ENCODE measurements around the gene SERPINB13. TPM values are rescaled to one million over a fixed set of nuclear protein-coding genes. Genes with fewer than 3 reads are reported as not detected.

SERPINB13 gene
- not detected in 2 replicates for total RNA-seq (2014; rRNA removed; shearing (Covaris generic))
- polyA plus RNA-seq (2014; cell fraction: nucleus; rRNA removed): not detected in 2 replicates

GRCh38 chr18:63586966-63587365, at the start of gene SERPINB13:
Gene SERPINB13, plus strand, starts transcription at chr18:63587343. Its CDS starts 1,325 bp downstream, at chr18:63588668.
- no peak for DNase-seq (ENCODE audit: extremely low read depth, low read depth)

- DNase-seq (ENCODE audit: extremely low read depth, low read depth): no peak
Measured at GRCh38 chr18:63539904-63540510, 47.1 kb upstream of the SERPINB13 start.

DNA sequence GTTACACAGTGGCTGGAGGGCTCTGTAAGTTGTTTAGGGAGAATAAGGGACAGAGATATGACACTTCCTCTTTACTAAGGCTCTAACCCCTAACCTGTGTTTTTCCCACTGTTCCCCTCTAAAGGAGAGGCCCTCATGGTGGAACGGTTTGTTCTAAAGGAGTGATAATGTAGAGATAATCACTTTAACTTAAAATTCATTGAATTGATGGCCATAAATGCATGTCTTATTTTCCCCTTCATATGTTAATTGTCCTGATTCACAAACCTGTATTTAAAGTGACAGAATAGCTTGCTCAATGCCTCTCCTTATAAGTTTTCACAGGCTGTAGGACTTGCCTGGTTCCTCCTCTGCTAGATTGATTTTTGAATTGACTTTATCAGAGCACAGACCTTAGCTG, 45.1 kb upstream of the SERPINB13 start, which contains the start of gene SERPINB12:
Gene SERPINB12 (plus strand): TSS at position 301 of the 400 bp plus-strand sequence. CDS start 13,791 bp downstream, outside the sequence.
- no peak for DNase-seq (ENCODE audit: extremely low read depth, low read depth)

GRCh38 chr18:63544017-63544416, 43.1 kb upstream of the SERPINB13 start:
- DNase-seq (ENCODE audit: extremely low read depth, low read depth): no peak

GRCh38 chr18:63545000-63545399, 42.1 kb upstream of the SERPINB13 start:
- no peak for DNase-seq (ENCODE audit: extremely low read depth, low read depth)

- DNase-seq (ENCODE audit: extremely low read depth, low read depth): no peak
Measured at GRCh38 chr18:63550068-63550467, 37.1 kb upstream of the SERPINB13 start.

- no peak for DNase-seq (ENCODE audit: extremely low read depth, low read depth)
Measured at GRCh38 chr18:63551769-63552168, 35.4 kb upstream of the SERPINB13 start.

GRCh38 chr18:63552581-63552980, 34.6 kb upstream of the SERPINB13 start:
- DNase-seq (ENCODE audit: extremely low read depth, low read depth): no peak

GRCh38 chr18:63553081-63553480, 34.1 kb upstream of the SERPINB13 start:
- DNase-seq (ENCODE audit: extremely low read depth, low read depth): no peak

DNA sequence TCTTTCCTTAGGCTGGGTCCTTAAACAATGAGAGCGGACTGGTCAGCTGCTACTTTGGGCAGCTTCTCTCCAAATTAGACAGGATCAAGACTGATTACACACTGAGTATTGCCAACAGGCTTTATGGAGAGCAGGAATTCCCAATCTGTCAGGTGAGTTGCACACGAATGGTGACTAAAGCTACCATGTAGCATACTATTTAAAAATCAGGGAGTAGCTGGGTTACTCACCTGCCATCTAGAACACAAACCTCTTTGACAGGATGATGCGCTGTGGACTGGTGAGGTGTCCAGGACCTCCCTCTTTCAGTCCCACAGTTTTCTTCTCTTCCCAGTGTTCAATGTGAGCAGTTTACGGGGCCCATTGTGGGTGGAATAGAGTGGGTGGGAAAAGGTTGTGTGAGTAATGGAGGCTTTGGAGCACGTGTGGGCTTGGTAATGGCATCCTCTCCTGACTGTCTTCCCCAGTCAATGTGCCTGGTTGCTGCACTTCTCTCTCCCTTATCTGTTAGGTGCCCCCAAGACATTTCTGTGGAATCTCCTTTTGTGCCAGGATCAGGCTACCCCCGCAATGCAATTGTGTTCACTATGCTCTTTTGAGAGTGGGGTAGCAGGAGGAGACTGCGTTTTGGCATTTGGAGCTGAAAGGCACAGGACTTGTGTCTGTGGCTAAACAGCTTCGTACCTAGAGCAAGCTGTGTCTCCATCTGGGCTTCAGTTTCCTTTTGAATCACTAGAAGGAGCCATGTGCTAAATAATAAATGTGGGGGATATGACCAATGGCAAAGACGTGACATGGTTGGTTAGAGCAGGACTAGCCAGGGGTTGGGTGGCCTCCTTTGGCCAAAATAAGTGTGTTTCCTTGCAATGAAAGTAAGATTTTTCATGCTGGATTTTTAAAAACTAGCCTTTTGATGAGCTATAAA, 27.3 kb upstream of the SERPINB13 start:
- DNase-seq (ENCODE audit: extremely low read depth, low read depth): no peak

DNA sequence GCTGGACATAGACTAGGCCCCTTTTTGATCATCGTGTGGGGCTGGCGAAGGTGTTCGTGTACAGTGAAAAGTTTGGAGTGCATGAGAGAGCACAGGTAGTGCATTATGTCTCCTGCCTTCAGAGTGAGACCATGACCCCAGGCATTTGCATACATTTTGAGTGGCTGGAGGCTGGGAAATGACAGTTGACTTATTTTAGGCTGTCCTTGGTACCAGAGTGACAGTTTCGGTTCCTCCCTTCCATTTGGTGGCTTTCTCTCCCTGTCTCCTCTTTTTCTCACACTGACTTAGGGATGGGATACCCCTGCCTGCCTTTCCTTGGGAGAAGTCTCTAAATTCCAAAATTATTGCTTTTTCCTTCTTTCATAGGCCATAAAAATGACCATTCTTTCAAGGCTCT, 24.9 kb upstream of the SERPINB13 start:
- DNase-seq (ENCODE audit: extremely low read depth, low read depth): no peak

DNA sequence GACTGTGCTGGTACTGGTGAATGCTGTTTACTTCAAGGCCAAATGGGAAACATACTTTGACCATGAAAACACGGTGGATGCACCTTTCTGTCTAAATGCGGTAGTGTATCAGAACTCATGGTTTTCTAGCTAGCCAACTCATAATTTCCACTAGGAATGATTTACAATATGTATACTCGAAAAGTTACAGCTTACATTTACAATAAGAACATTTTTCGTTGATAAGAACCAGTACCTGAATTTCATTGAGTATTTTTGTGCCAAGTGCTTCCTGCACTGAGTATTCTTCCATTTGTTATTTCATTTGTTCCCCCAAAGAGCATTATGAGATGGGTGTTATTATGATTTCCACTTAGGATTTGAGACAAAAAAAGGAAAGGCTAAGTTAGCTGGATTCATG, 23.1 kb upstream of the SERPINB13 start:
- DNase-seq (ENCODE audit: extremely low read depth, low read depth): no peak

GRCh38 chr18:63564561-63564960, 22.6 kb upstream of the SERPINB13 start:
- no peak for DNase-seq (ENCODE audit: extremely low read depth, low read depth)

DNA sequence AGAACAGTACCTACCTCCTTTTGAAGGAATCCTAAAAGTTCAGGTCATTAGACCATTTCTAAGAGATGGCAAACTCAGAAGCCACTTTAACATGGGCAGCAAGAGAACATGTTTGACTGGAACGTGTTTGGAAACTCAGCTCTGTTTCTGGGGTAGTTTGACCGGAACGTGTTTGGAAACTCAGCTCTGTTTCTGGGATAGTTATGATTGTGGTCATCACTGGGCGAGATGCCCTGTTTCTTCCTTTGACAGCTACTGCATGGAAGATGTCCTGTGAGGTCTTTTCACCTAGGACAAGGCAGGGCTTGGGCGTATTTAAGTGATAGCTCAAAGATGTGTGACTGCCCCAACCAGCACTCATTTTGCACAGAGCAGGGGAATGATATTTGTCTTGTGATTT, 19.9 kb upstream of the SERPINB13 start:
- DNase-seq (ENCODE audit: extremely low read depth, low read depth): no peak

DNA sequence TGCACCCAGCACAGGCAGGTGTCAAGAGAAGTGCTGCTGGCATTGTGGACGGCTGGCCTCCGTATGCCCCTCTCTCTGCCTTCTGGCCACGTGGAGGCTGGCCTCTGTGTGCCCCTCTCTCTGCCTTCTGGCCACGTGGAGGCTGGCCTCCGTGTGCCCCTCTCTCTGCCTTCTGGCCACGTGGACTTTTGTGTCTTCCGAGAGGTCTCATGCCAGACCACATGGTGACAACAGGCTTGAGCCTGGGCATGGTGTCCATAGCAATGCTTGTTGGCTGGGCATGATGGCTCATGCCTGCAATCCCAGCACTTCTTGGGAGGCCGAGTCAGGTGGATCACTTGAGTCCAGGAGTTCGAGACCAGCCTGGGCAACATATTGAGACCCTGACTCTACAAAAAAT, 19.3 kb upstream of the SERPINB13 start:
- no peak for DNase-seq (ENCODE audit: extremely low read depth, low read depth)

GRCh38 chr18:63570721-63571120, 16.4 kb upstream of the SERPINB13 start:
- no peak for DNase-seq (ENCODE audit: extremely low read depth, low read depth)

DNA sequence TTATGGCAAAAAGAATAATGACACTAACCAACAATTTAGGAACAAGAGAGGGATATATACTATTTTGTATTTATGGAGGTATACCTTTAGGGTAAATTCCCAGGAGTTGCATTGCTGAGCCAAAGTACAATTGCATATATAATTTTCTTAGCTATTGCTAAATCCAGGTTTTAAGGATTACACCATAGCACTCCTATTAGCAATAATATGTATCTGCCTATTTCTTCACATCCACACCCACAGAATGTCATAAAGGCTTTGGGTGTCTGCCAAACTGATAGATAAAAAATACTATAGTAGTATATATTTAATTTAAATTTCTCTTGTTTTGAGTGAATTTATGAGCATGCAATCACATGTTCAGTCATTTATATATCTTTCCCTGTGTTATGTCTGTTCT, 11.5 kb upstream of the SERPINB13 start:
- no peak for DNase-seq (ENCODE audit: extremely low read depth, low read depth)

GRCh38 chr18:63578357-63578958, 8.7 kb upstream of the SERPINB13 start:
- peak; percentile 44 for DNase-seq (ENCODE audit: extremely low read depth, low read depth)

DNA sequence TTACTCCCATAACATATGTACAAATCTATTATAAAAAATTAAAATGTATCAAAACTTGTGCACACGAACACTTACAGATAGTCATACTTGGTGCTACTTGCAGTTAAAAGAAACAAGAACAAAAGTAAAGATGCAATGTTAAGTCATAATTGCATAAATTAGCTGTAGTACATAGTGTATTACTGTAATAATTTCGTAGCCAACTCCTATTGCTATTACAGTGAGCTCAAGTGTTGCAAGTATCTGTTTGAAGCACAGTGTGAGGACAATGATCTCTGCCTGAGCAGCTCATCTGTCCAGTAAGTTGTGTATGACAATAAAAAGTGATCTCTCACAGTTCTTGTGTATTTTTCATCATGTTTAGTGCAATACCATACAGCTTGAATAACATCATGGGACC, 7.5 kb upstream of the SERPINB13 start:
- no peak for DNase-seq (ENCODE audit: extremely low read depth, low read depth)

DNA sequence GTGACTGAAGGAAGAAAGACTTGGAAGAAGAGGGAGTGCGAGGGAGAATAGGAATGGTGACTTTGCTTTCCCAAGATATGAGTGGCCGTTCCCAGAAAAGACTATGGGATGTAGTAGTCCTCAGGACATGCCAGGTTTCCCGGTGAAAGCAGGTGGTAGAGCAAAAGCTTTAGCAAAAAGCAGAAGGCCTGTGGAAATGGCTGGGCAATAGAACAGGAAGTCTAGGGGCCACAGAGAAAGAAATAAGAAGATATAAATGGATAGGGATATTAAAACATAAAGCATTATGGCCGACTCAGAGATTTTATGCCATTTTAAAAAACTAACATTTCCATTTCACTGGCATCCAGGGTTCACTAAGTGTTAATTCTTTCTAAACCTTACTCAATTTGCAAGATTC, 1.2 kb upstream of the SERPINB13 start:
- DNase-seq (ENCODE audit: extremely low read depth, low read depth): no peak

- no peak for DNase-seq (ENCODE audit: extremely low read depth, low read depth)
Measured at GRCh38 chr18:63586431-63586830, 712 bp upstream of the SERPINB13 start.
